ENCODE results near the gene GAL3ST2.

- TF ChIP-seq POLR2A (IDR thresholded peaks at IDR 0.05), result no peak
- TF ChIP-seq CTCF (IDR thresholded peaks at IDR 0.05), result no peak
These were observed 46.8 kb upstream of the GAL3ST2 start for GRCh38 chr2:241729868-241730267.

All from Peyer's patch (tissue), 4 donors.